Stimulated activated CD4-positive, alpha-beta T cell treated with anti-CD3 and anti-CD28 coated beads, Interleukin-15, amount 100 ng/mL, for 48 hours (primary cell): ENCODE measurements around the gene ENTREP1.

Experiments used
- DNase-seq, 2 donors: peaks; one replicate each; pipeline ENCODE4 v3.0.0-alpha.2; 2020; ENCODE audit warnings: low read depth in 2 of 2

The ENTREP1 gene

DNA sequence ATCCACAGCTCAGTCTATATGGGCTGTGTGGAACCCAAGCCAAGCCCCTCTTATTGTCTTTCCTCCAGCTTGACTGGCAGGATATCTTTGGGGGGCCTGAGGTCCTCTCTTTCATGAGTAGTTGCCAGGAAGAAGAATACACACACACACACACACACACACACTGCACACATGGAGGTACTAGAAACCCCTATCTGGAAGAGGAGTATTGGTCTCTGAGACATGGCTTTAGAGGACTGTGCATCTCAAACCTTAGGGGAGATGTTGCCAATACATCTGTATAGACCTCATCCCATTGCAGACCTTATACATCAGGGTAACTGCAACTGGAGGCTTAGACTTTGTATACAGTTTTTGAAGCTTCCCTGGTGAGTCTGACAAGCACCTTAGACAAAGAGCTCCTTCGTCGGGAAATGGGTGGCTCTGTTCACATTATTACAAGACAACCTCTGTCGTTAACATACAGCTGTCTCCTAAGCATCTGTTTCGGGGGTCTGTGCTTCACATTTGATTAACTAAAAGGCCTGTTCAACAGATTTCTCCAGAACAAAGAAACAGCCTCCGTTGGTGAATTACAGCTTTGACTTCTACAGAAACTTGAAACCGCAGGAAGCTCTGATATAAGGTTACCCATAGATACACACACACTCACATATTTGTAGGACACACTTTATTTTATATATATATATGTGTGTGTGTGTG, 5.5 kb upstream of the ENTREP1 start:
- no peak for DNase-seq

GRCh38 chr9:69322256-69322655, 2.8 kb upstream of the ENTREP1 start:
- no peak for DNase-seq

- DNase-seq = no peak
Measured at GRCh38 chr9:69323861-69324260, 1.2 kb upstream of the ENTREP1 start.

DNA sequence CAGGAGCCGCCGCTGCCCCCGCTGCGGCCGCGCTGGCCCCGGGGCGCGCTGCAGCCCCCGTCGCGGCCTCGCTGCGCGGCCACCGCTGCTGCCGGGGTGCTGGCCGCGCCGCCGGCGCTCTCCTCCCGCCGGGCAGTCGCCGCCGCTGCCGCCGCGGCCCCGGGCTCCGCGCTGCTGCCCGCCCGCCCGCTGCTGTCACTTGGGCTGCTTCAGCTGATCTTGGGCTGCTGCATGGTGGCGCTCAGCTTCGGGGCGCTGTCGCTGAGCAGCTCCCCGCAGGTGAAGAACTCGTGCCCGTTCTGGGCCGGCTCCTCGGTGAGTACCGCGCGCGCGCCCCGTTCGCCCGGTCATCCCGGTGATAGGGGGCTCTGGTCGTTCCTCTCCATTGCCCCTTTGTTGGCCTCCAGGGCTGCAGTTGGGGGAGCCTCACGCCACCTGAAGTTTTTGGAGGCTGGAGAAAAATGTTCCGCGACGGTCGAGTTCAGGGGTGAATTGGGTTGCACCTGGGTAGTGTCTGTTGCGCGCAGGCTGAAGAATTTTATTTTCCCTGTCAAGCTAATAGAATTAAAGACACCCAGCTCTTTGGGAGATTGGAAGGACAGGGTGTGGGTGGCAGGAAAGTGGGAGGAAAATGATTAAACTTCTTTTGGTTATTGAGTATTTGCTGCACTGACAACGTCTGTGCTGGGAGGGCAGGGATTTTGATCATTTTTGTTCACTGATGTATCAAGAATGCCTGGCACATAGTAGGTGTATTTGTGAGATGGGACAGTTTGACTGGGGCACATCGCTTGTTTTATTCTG, 596 bp downstream of the ENTREP1 start:
- DNase-seq = peak in 1 of 2 donors; percentile 2

GRCh38 chr9:69326261-69326660, 1.2 kb downstream of the ENTREP1 start:
- no peak for DNase-seq

DNA sequence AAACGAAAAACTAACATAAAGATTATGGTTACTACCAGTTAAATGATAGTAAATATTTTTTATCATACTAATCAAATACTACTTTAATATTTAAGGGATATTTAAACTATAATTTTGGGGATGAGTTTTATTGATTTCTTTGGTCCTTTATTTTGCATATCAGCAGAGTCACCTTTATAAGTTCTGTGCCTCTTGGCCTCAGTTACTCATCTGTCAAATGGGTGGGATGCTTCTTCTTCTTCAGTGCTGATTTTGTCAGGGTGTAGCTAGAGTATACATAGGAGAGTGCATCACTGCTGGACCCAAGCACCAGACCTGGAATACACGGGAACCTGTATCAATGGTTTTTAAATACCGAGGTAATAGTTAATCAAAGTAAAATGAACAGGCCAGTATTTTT, 5.6 kb downstream of the ENTREP1 start:
- DNase-seq = no peak

- DNase-seq = no peak
Measured at GRCh38 chr9:69331444-69331843, 6.4 kb downstream of the ENTREP1 start.

DNA sequence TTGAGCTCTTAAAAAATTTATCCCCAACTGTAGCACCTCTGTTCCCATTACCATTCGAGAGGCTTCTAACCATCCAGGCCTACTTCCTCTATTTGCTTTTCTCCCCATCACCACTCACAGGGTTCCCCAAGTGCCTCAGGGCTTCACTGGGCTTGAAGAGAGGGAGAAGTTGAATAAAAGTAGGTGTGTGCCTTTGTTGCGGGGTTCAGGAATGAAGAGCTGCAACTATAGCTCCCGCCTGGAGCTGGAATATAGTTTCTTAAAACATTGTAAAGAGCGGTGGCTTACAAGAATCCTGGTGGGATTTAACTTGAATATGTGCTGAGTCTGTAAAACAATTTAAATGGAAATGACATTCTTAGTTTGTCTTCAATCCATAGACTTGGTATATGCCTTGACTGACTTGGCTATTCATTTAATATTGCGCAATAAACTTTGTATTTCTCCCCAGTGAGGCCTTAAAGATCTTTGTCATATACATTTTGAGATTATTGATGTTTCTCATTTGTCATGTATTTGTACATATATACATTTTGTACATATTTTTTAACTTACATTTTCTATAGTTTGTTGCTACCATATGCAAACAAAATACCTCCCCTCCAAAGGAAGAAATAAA, 7.2 kb downstream of the ENTREP1 start:
- DNase-seq = no peak

DNA sequence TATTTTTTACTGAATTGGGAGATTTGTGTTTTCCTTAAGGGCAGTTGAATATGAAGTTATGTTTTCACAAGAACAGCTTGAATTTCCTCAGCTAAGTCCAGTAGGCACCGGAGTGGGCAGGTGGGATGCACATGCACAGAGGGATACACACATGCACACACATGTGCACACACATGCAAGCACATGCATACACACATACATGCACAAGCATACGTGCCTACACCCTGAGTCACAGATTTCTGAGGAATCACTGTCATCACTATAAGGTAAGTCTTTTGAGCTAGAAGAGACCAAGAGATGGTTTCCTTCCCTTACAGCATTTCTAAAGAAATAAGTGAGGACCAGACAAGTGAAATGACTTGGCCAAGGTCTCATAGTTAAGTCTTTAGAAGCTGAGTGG, 8.7 kb downstream of the ENTREP1 start:
- DNase-seq = no peak

GRCh38 chr9:69334317-69334716, 9.3 kb downstream of the ENTREP1 start:
- no peak for DNase-seq

DNA sequence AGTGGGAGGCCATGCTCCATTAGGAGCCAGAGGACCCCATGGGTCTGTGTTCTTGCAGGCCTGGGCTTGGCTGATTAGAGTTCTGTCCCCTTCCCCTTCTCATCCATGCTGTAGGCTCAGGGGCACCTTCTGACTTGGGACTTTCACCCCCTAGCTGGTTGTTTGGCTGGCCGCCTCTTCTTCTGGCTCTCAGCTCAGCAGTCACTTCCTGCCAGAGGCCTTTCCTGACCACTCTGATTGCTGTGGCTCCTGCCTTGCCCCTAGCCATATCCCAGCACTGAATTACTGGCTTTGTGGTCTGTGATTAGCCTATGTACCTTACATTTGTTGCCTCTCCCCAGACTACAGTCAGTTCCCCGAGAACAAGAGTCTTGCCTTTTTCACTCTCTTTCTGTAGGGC, 14.6 kb downstream of the ENTREP1 start:
- no peak for DNase-seq

DNA sequence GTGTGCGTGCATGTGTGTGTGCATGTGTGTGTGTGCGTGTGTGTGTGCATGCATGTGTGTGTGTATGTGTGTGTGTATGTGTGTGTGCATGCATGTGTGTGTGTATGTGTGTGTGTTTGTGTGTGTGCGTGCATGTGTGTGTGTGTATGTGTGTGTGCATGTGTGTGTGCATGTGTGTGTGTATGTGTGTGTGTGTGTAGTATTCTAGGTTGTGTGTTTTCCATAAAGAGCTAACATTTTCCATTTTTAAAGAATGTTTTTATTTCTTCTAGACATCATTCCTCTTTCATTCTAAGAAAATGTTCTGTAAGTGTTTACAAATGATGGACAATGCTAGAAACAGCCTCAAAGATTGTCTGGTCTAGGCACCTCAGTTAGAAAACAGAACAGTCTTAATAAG, 15.6 kb downstream of the ENTREP1 start:
- DNase-seq = no peak

- DNase-seq = no peak
Measured at GRCh38 chr9:69342769-69343168, 17.8 kb downstream of the ENTREP1 start.

GRCh38 chr9:69344459-69344858, 19.4 kb downstream of the ENTREP1 start:
- no peak for DNase-seq

- no peak for DNase-seq
Measured at GRCh38 chr9:69346596-69347390, 21.8 kb downstream of the ENTREP1 start.

GRCh38 chr9:69347607-69348006, 22.6 kb downstream of the ENTREP1 start:
- DNase-seq = no peak

- DNase-seq = no peak
Measured at GRCh38 chr9:69351227-69351626, 26.2 kb downstream of the ENTREP1 start.

- DNase-seq = no peak
Measured at GRCh38 chr9:69355232-69355631, 30.2 kb downstream of the ENTREP1 start.

DNA sequence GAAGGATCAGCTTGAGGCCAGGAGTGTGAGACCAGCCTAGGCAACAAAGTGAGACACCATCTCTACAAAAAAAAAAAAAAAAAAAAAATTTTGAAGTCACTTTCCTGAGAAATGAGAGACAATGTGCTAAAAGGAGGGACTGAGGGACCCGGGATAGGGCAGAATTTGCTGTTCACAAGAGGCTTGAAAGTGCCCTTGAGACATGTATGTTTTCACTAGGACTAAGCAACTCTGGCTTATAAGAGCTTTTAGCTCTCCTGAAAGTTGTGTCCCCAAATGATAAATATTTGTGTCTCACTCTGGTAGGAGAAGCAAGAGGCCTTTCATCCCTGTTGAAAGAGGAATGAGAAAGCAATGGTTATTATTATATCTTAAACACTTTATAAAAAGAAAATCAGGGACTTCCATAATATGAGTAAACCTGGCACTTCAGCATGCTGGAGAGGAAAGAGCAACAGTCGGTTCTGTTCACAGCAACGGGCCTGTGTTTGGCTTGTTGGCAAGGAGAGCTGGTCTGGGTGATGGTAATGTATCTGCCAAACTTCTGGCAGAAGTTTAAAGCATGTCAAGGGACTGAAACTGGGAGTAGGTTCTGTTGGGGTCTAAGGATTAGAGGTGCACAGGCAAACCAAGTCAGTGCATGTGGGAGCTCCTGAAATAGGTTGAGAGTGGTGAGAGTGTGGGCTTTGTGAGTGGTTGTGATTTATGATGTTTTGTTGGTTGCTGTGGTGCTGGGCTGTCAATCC, 32.2 kb downstream of the ENTREP1 start:
- DNase-seq = no peak

- no peak for DNase-seq
Measured at GRCh38 chr9:69357821-69358220, 32.8 kb downstream of the ENTREP1 start.

GRCh38 chr9:69363191-69363590, 38.2 kb downstream of the ENTREP1 start:
- DNase-seq = no peak
